Mucosa of descending colon (tissue), 3 donors: ENCODE results near the gene C6. TPM values are rescaled to one million over a fixed set of nuclear protein-coding genes. Genes with fewer than 3 reads are reported as not detected.

Experiments
- ATAC-seq: fragments of 200-7000 bp; cut with Tn5 transposase; one replicate; pipeline ENCODE4 v1.9.1; 2020; ENCODE audit warnings: mild to moderate bottlenecking, moderate library complexity
- DNase-seq, 3 donors: peaks; one replicate each; pipeline ENCODE4 v3.0.0-alpha.2; 2020
- H3K36me3 ChIP-seq: fragments of 200-600 bp; one replicate; pipeline ENCODE4 v1.8.0; 2021; ENCODE audit warnings: low read depth, mild to moderate bottlenecking
- H3K4me1 ChIP-seq: fragments of 200-600 bp; one replicate; pipeline ENCODE4 v1.8.0; 2021; ENCODE audit warnings: low read depth, mild to moderate bottlenecking
- H3K4me3 ChIP-seq: fragments of 200-600 bp; one replicate; pipeline ENCODE4 v1.8.0; 2021; ENCODE audit warnings: mild to moderate bottlenecking
- H3K9me3 ChIP-seq: fragments of 200-600 bp; one replicate; pipeline ENCODE4 v1.8.0; 2021; ENCODE audit warnings: mild to moderate bottlenecking
- CTCF ChIP-seq: fragments of 200-600 bp; IDR thresholded peaks from one replicate; pipeline ENCODE4 v1.8.0; 2022; ENCODE audit warnings: antibody characterized with exemption, mild to moderate bottlenecking
- intact Hi-C, 2 donors: fragments of 100-400 bp; cut with DNase I in 1 of 2; cut with micrococcal nuclease in 1 of 2; formaldehyde crosslinking; loops; one replicate each; pipeline versions ENCODE4 v1.11.0 to v1.11.1; 2022; cut with DNase I, micrococcal nuclease
- total RNA-seq, 3 donors: library from RNA; stranded (reverse); fragmentation: NEBNext Ultra II Directional in 2 of 3; extraction: Animal tissue kit (Norgen Biotek cat#: 25700) in 2 of 3; gene quantifications; one replicate each; pipeline versions ENCODE4 v1.2.1 to v1.2.4, GENCODE V29; 2021 to 2023
- donor health status: DM: no; HTN: no; CAD: no; lungs with moderate emphysema.
- donor health status: DM: no; HTN: no; CAD: no.
- donor health status: DM: no; HTN: yes; CAD: no.

Gene C6
- total RNA-seq, 3 donors from 2014 or later = 0.87 to 1.5 (median 1.4) TPM

GRCh38 chr5:41120600-41120999 is 92.7 kb downstream of the C6 start:
- ATAC-seq (no peak), DNase-seq (no peak)
- intact Hi-C loops = no loop called here
- H3K4me1 ChIP-seq = no peaks in the 10 kb centered on the region
- no peak for TF ChIP-seq CTCF
- H3K4me3 ChIP-seq = no peak overlapping the region
- H3K9me3 ChIP-seq = no peaks in the 10 kb centered on the region
- no peaks in the 10 kb centered on the region for H3K36me3 ChIP-seq

GRCh38 chr5:41118177-41118576 is 95.2 kb downstream of the C6 start:
- intact Hi-C loops = no loop called here
- Histone ChIP-seq H3K36me3 (no peaks in the 10 kb centered on the region), H3K9me3 (no peaks in the 10 kb centered on the region), H3K4me3 (no peak overlapping the region), H3K4me1 (no peaks in the 10 kb centered on the region)
- no peak for TF ChIP-seq CTCF
- DNase-seq = no peak
- no peak for ATAC-seq

DNA sequence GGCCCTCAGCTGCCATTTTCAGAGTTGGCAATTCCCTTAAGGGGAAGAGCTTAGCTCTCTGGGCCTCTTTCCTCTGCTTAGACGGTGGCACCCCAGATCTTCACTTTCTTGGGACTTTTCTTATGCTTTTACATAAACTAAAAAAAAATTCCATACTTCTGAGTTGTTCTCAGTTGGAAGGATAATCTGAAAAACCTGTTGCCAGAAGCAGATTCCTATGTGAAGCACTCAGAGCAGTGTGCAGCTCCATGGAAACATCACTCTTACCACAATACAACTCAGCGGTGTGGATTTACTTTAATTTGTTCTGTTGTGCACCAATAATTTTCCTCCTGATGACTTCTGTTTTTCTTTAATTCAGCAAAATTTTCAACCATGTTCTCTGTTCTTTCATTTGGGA is 98.1 kb downstream of the C6 start:
- intact Hi-C loops = no loop called here
- Histone ChIP-seq H3K4me1 (no peaks in the 10 kb centered on the region), H3K36me3 (no peaks in the 10 kb centered on the region), H3K4me3 (no peak overlapping the region), H3K9me3 (no peaks in the 10 kb centered on the region)
- ATAC-seq (no peak), DNase-seq (no peak)
- no peak for TF ChIP-seq CTCF

- intact Hi-C loops = no loop called here
- H3K4me1 ChIP-seq = no peaks in the 10 kb centered on the region
- DNase-seq (no peak), ATAC-seq (no peak)
- H3K36me3 ChIP-seq = no peaks in the 10 kb centered on the region
- H3K9me3 ChIP-seq = no peaks in the 10 kb centered on the region
- no peak overlapping the region for H3K4me3 ChIP-seq
- TF ChIP-seq CTCF = no peak
Measured at GRCh38 chr5:41112486-41113455, 100.6 kb downstream of the C6 start.

DNA sequence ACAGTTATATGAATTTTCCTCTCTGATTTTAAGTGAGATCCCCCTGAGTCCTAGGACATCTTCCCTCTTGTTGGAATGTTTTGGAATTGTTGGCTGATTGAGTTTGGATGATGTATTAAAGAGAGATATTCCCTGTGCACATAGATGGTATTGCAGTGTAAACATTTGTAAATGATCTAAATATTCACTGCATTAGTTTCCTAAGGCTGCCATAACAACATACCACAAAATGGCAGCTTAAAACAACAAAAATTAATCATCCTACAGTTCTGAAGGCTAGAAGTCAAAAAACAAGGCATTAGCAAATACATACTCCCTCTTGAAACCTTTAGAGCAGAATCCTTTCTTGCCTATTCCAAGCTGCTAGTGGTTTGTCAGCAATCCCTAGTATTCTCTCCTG is 104.1 kb downstream of the C6 start:
- no peaks in the 10 kb centered on the region for H3K4me1 ChIP-seq
- intact Hi-C loops = no loop called here
- TF ChIP-seq CTCF = no peak
- DNase-seq = no peak
- H3K36me3 ChIP-seq = no peaks in the 10 kb centered on the region
- no peak for ATAC-seq
- H3K4me3 ChIP-seq = no peak overlapping the region
- H3K9me3 ChIP-seq = no peaks in the 10 kb centered on the region
